Tibial nerve (tissue), 4 donors: ENCODE results near the gene SLC10A7.

Experiments
- CTCF ChIP-seq, 5 experiments: fragments of 200-600 bp in 3 of 5; fragments of 450-650 bp in 2 of 5; sonication (generic) in 3 of 5; IDR thresholded peaks; one replicate each; pipeline ENCODE4 v1.5.1; 2016 to 2019; ENCODE audit warnings: antibody characterized with exemption in 5 of 5, mild to moderate bottlenecking in 3 of 5, moderate library complexity in 2 of 5
- EP300 ChIP-seq, 2 donors: sonication (generic); formaldehyde crosslinking; IDR thresholded peaks; one replicate each; pipeline ENCODE4 v1.6.1; 2017; ENCODE audit warnings: antibody characterized with exemption in 2 of 2, mild to moderate bottlenecking in 1 of 2
- POLR2A ChIP-seq, 2 donors: fragments of 450-650 bp; IDR thresholded peaks; one replicate each; pipeline ENCODE4 v1.6.1; 2017; ENCODE audit warnings: antibody characterized with exemption in 2 of 2, mild to moderate bottlenecking in 2 of 2, moderate library complexity in 2 of 2

- peak in 2 of 5 experiments; percentile 13 to 20 for TF ChIP-seq CTCF (IDR thresholded peaks at IDR 0.05)
- no peak for TF ChIP-seq POLR2A (IDR thresholded peaks at IDR 0.05)
- no peak for TF ChIP-seq EP300 (IDR thresholded peaks at IDR 0.05)
Measured at GRCh38 chr4:146243141-146243882, 278.4 kb downstream of the SLC10A7 start.
